HL-60 (cell line): Measurements from ENCODE around the gene ATL2.

Experiments
- DNase-seq, 2 experiments: peaks; one replicate each; pipeline ENCODE4 v3.0.0-alpha.2; 2010 to 2020; ENCODE audit warnings: low read depth in 1 of 2, low spot score in 1 of 2
- H3K27ac ChIP-seq: fragments of 250-450 bp; sonication (Bioruptor Pico); replicated peaks from 2 replicates; pipeline ENCODE4 v1.5.1; 2020; ENCODE audit warnings: mild to moderate bottlenecking, moderate library complexity
- H3K27me3 ChIP-seq: fragments of 250-450 bp; sonication (Bioruptor Pico); 2 replicates; pipeline ENCODE4 v1.5.1; 2021; ENCODE audit warnings: mild to moderate bottlenecking, moderate library complexity; ENCODE audit not compliant: insufficient read depth, poor library complexity, severe bottlenecking
- H3K4me3 ChIP-seq: replicated peaks from 2 replicates; pipeline ENCODE4 v1.5.1; 2011; ENCODE audit warnings: mild to moderate bottlenecking, control low read depth, low read length; ENCODE audit not compliant: insufficient read depth
- GABPA ChIP-seq: IDR thresholded peaks from 2 replicates; pipeline ENCODE4 v1.6.1; 2012; ENCODE audit warnings: low read depth
- POLR2AphosphoS5 ChIP-seq: IDR thresholded peaks from 2 replicates; pipeline ENCODE4 v1.6.1; 2012; ENCODE audit warnings: low read depth
- SPI1 ChIP-seq: IDR thresholded peaks from 2 replicates; pipeline ENCODE4 v1.6.1; 2012; ENCODE audit warnings: low read depth, mild to moderate bottlenecking, borderline replicate concordance
- TF ChIP-seq, protein P1 (sequence below): IDR thresholded peaks from 2 replicates; pipeline ENCODE4 v1.6.1; 2012; ENCODE audit warnings: low read depth; ENCODE audit not compliant: insufficient replicate concordance
- TF ChIP-seq, protein P2 (sequence below): IDR thresholded peaks from one replicate; pipeline ENCODE4 v1.5.1; 2011; ENCODE audit warnings: low read length, control low read depth, inconsistent platforms; ENCODE audit not compliant: insufficient read depth

The ATL2 gene

DNA sequence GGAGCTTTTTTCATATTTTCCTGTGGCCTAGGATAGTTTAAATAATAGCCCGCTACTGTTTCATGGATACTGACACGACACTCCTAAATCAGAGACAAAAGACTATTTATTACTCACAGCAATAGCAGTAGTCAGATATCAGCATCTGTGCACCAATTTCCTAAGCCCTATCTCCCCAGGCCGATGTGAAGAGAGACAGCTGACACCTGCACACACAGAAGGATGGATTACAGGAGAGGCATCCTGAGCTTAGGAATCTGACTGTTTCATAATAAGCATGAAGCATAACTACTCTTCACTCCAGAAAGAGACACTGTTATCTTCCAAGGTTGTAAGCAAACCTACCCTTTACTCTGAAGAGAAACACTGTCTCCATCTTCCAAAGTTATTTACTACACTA lies 105.4 kb downstream of the ATL2 start:
- no peak for DNase-seq
- TF ChIP-seq, protein P1, sequence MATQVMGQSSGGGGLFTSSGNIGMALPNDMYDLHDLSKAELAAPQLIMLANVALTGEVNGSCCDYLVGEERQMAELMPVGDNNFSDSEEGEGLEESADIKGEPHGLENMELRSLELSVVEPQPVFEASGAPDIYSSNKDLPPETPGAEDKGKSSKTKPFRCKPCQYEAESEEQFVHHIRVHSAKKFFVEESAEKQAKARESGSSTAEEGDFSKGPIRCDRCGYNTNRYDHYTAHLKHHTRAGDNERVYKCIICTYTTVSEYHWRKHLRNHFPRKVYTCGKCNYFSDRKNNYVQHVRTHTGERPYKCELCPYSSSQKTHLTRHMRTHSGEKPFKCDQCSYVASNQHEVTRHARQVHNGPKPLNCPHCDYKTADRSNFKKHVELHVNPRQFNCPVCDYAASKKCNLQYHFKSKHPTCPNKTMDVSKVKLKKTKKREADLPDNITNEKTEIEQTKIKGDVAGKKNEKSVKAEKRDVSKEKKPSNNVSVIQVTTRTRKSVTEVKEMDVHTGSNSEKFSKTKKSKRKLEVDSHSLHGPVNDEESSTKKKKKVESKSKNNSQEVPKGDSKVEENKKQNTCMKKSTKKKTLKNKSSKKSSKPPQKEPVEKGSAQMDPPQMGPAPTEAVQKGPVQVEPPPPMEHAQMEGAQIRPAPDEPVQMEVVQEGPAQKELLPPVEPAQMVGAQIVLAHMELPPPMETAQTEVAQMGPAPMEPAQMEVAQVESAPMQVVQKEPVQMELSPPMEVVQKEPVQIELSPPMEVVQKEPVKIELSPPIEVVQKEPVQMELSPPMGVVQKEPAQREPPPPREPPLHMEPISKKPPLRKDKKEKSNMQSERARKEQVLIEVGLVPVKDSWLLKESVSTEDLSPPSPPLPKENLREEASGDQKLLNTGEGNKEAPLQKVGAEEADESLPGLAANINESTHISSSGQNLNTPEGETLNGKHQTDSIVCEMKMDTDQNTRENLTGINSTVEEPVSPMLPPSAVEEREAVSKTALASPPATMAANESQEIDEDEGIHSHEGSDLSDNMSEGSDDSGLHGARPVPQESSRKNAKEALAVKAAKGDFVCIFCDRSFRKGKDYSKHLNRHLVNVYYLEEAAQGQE = no peak
- TF ChIP-seq GABPA (no peak), SPI1 (no peak), POLR2AphosphoS5 (no peak)
- TF ChIP-seq, protein P2, sequence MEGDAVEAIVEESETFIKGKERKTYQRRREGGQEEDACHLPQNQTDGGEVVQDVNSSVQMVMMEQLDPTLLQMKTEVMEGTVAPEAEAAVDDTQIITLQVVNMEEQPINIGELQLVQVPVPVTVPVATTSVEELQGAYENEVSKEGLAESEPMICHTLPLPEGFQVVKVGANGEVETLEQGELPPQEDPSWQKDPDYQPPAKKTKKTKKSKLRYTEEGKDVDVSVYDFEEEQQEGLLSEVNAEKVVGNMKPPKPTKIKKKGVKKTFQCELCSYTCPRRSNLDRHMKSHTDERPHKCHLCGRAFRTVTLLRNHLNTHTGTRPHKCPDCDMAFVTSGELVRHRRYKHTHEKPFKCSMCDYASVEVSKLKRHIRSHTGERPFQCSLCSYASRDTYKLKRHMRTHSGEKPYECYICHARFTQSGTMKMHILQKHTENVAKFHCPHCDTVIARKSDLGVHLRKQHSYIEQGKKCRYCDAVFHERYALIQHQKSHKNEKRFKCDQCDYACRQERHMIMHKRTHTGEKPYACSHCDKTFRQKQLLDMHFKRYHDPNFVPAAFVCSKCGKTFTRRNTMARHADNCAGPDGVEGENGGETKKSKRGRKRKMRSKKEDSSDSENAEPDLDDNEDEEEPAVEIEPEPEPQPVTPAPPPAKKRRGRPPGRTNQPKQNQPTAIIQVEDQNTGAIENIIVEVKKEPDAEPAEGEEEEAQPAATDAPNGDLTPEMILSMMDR = no peak
- Histone ChIP-seq H3K27ac (no peak overlapping the region), H3K4me3 (no peak overlapping the region), H3K27me3 (no peaks in the 10 kb centered on the region)

DNA sequence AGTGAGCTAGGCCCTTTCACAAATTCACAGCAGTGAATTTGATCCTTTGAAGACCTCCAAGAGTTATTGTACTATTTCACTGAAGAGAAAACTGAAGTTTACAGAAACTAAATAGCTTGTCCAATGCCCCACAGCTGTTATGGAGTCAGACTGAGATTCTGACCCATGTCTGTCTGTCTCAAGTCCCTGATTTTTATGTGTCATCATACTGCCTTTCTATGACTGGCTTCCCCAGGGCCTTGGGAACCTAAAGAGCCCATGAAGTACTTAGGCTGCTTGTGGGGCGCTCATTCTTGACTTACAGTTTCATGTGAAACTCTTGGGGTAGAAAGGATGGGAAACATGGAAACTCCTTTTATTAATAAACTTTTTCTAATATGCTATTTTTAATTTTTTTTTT lies 107.7 kb downstream of the ATL2 start:
- DNase-seq = no peak
- Histone ChIP-seq H3K4me3 (no peak overlapping the region), H3K27ac (no peak overlapping the region), H3K27me3 (no peaks in the 10 kb centered on the region)
- TF ChIP-seq POLR2AphosphoS5 = no peak
- TF ChIP-seq, protein P1 = no peak
- no peak for TF ChIP-seq GABPA
- TF ChIP-seq SPI1 = no peak
- TF ChIP-seq, protein P2 = no peak

DNA sequence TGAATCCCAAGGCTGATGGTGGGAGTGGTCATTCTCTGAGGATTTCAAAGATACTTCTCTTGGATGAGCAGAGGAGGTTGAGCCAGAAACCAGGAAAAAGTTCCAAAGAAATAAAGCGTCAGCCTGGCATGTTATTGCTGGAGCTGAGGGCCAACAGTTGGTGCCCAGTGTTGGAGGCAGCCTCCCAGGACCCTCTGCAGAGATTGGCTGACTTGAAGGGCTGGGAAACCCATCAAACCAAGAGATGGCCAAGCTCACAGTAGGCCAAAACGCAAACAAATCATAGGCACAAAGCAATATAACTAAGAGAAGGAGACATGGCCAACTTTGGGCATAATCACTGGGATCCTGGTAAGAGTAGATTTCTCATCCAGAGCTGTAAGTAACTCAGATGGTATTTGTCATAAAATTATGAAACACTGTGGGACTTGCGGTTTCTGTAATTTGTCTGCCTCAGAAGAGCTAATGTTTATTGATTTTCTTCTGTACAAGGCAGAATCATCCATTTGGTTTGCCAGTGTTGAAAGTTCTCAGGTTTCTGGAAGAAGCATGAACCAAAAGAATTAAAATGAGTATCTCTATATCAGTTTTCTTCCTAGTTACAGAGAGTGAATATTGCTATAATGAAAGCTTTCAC lies 108.3 kb downstream of the ATL2 start:
- Histone ChIP-seq H3K4me3 (no peak overlapping the region), H3K27ac (no peak overlapping the region), H3K27me3 (no peaks in the 10 kb centered on the region)
- peak; percentile 48 to 55 for DNase-seq
- no peak for TF ChIP-seq POLR2AphosphoS5

DNA sequence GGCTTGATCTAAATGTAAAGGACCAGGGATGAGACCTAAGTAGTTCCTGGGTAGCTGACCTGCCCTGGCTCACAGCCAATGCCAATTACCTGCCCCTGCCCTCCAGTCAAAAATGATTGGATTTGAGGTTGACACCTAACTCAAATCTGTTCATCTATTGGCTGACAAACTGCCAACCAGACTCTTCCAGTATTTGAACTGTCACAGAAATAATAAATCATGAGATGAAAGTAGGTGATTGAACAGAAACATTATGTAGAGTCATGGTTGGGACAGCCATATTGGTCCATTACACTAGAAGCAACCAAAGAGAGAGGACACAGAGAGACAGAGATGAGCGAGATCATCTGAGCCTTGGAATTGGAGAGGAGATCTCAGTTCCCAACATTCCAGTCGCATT lies 109.1 kb downstream of the ATL2 start:
- TF ChIP-seq GABPA (no peak), POLR2AphosphoS5 (no peak)

More for the DNA sequence above, 109.1 kb downstream of the ATL2 start:
- no peak overlapping the region for H3K4me3 ChIP-seq
- DNase-seq = no peak
- H3K27me3 ChIP-seq = no peaks in the 10 kb centered on the region
- H3K27ac ChIP-seq = no peak overlapping the region; the same call in 1 of the 2 replicates
